K562 (cell line): ENCODE results near the gene NAV2. TPM values are rescaled to one million over a fixed set of nuclear protein-coding genes. Genes with fewer than 3 reads are reported as not detected.

Experiments
- ARID2 ChIP-seq: fragments of 450-650 bp; IDR thresholded peaks from 2 replicates; pipeline ENCODE4 v1.6.1; 2017; ENCODE audit warnings: antibody characterized with exemption, mild to moderate bottlenecking
- CC2D1A ChIP-seq: fragments of 450-650 bp; IDR thresholded peaks from 2 replicates; pipeline ENCODE4 v1.6.1; 2017; ENCODE audit warnings: mild to moderate bottlenecking
- ETV1 ChIP-seq: fragments of 450-650 bp; conservative IDR thresholded peaks from 2 replicates; pipeline ENCODE4 v1.6.1; 2016; ENCODE audit warnings: missing genetic modification characterization, control low read depth, low read depth, missing compliant biosample characterization
- GMEB1 ChIP-seq: fragments of 250-450 bp; sonication (Bioruptor Pico); IDR thresholded peaks from 2 replicates; pipeline ENCODE4 v1.4.0; 2020; ENCODE audit warnings: mild to moderate bottlenecking
- JUND ChIP-seq, 2 experiments: IDR thresholded peaks; 2 replicates in 1 of 2; 3 replicates in 1 of 2; pipeline ENCODE4 v1.6.1; 2011; ENCODE audit warnings: borderline replicate concordance in 2 of 2, low read depth in 2 of 2, low read length in 2 of 2, improper control_type of control experiment in 1 of 2, missing biosample characterization in 1 of 2, missing genetic modification characterization in 1 of 2, missing genetic modification reagents in 1 of 2
- KLF13 ChIP-seq: fragments of 450-650 bp; IDR thresholded peaks from 2 replicates; pipeline ENCODE4 v1.6.1; 2016; ENCODE audit warnings: missing genetic modification characterization, low read depth, mild to moderate bottlenecking, missing compliant biosample characterization, moderate library complexity, borderline replicate concordance
- RCOR1 ChIP-seq, 2 experiments: IDR thresholded peaks; 2 replicates each; pipeline ENCODE4 v1.6.1; 2012; ENCODE audit warnings: low read depth in 2 of 2, low read length in 2 of 2, borderline replicate concordance in 1 of 2, improper control_type of control experiment in 1 of 2
- SIN3A ChIP-seq, 2 experiments: fragments of 150-350 bp in 1 of 2; IDR thresholded peaks; 2 replicates each; pipeline ENCODE4 v1.6.1; 2011 to 2016; ENCODE audit warnings: borderline replicate concordance in 2 of 2, low read depth in 2 of 2, low read length in 2 of 2, mild to moderate bottlenecking in 2 of 2, moderate library complexity in 2 of 2; ENCODE audit not compliant: control insufficient read depth in 1 of 2
- ZNF121 ChIP-seq: sonication (generic); formaldehyde crosslinking; conservative IDR thresholded peaks from 2 replicates; pipeline ENCODE4 v1.8.0; 2022; ENCODE audit warnings: missing genetic modification reagents
- ZNF445 ChIP-seq: fragments of 250-450 bp; sonication (Bioruptor Pico); IDR thresholded peaks from 2 replicates; pipeline ENCODE4 v1.4.0; 2020; ENCODE audit warnings: low read depth, mild to moderate bottlenecking, moderate library complexity
- ZNF57 ChIP-seq: fragments of 450-650 bp; formaldehyde crosslinking; IDR thresholded peaks from 2 replicates; pipeline ENCODE4 v1.4.0; 2020; ENCODE audit warnings: mild to moderate bottlenecking, moderate library complexity
- polyA plus RNA-seq, 8 experiments: library from polyadenylated mRNA; depleted of rRNA in 4 of 8; stranded (reverse) in 5 of 8; unstranded in 3 of 8; fragments of >200 nt; fragmentation: Nextera tagmentation in 2 of 8; fragmentation: Illumina TruSeq in 1 of 8; extraction: Ambion mirVana in 2 of 8; extraction: Trizol in 1 of 8; gene quantifications; 2 replicates each; pipeline versions ENCODE4 v1.2.1 to v1.2.3, GENCODE V29; 2011 to 2014; ENCODE audit warnings: inconsistent platforms in 1 of 8, missing spikeins in 1 of 8
- total RNA-seq, 7 experiments: library from RNA; depleted of rRNA in 6 of 7; stranded (reverse); fragments of >200 nt in 6 of 7; fragmentation: Illumina TruSeq in 2 of 7; extraction: Trizol in 2 of 7; gene quantifications; 2 replicates each; pipeline versions ENCODE4 v1.2.1 to v1.2.3, GENCODE V29; 2011 to 2021; ENCODE audit warnings: low replicate concordance in 1 of 7
- TF ChIP-seq, protein P1 (sequence below), 2 experiments: fragments of 450-650 bp; formaldehyde crosslinking in 1 of 2; IDR thresholded peaks; 2 replicates each; pipeline versions ENCODE4 v1.4.0 to v1.6.1; 2014 to 2020; ENCODE audit warnings: mild to moderate bottlenecking in 2 of 2, borderline replicate concordance in 1 of 2, low read depth in 1 of 2
- TF ChIP-seq, protein P2 (sequence below): fragments of 250-450 bp; sonication (Bioruptor Pico); IDR thresholded peaks from 2 replicates; pipeline ENCODE4 v1.5.0; 2021; ENCODE audit warnings: mild to moderate bottlenecking, borderline replicate concordance

The NAV2 gene
- total and polyA plus RNA-seq, 9 of the 15 experiments (the other 6 are each of a cell fraction or from before 2014, with no cell fraction given): 0.03 to 0.35 (median 0.05) TPM

DNA sequence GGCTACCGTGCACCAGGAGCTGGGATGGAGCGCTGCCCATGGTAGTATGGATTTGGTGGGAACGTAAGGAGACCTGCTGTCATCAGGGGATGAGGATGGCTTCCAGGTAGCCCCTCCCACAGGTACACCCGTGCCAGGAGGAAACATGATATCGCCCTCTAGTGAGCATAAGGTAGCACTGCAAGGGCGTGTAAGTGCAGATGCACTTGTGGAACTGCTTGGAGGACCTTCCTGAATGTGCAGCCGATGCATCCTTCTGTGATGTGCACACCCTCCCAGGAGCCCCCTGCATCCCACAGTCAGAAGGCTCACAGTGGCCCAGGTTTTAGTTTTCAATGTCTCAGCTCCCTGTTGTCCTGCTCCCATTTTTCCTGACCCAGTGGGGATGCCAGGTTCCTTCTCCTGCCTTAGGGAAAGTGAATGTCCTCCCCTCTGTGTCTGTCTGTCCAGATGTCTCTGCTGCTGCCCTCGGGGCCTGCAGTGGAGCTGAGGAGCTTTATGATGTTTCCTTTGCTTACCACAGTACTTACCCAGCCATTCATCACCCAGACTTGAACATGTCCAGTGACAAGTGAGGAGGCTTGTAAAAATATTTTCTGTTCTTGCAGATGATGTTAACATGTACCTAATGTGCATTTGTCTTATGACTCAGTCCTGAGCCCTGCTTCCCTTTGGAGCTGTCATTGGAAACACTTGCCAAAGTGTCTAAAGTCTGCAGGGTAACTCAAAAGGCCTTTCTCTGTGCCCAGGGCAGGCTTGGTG, 398.5 kb downstream of the NAV2 start (continued):
- TF ChIP-seq GMEB1 (CRISPR knock-in tag) (no peak), ARID2 (peak; percentile 72; the same call in 1 of the 2 replicates), ZNF121 (no peak), SIN3A (IDR thresholded peaks at IDR 0.05; ENCODE audit: borderline replicate concordance in 2 of 2, control insufficient read depth in 1 of 2, low read depth in 2 of 2, low read length in 2 of 2) (no peak), ZNF445 (CRISPR knock-in tag) (no peak), CC2D1A (peak; percentile 71; the same call in 1 of the 2 replicates), ETV1 (tag) (no peak), ZNF57 (CRISPR knock-in tag) (no peak), KLF13 (0 out of 2 replicates have a peak, but pooled peaks have one; percentile 22), JUND (IDR thresholded peaks at IDR 0.05; ENCODE audit: borderline replicate concordance, low read depth, low read length) (no peak), JUND (tag; IDR thresholded peaks at IDR 0.05; ENCODE audit: borderline replicate concordance, low read depth, low read length) (peak; percentile 67; the same call in 1 of the 3 replicates), RCOR1 (IDR thresholded peaks at IDR 0.05; ENCODE audit: borderline replicate concordance in 1 of 2, low read depth in 2 of 2, low read length in 2 of 2) (peak in 1 of 2 experiments; percentile 69; a peak in 2 of 4 replicates)
- TF ChIP-seq, protein P1, sequence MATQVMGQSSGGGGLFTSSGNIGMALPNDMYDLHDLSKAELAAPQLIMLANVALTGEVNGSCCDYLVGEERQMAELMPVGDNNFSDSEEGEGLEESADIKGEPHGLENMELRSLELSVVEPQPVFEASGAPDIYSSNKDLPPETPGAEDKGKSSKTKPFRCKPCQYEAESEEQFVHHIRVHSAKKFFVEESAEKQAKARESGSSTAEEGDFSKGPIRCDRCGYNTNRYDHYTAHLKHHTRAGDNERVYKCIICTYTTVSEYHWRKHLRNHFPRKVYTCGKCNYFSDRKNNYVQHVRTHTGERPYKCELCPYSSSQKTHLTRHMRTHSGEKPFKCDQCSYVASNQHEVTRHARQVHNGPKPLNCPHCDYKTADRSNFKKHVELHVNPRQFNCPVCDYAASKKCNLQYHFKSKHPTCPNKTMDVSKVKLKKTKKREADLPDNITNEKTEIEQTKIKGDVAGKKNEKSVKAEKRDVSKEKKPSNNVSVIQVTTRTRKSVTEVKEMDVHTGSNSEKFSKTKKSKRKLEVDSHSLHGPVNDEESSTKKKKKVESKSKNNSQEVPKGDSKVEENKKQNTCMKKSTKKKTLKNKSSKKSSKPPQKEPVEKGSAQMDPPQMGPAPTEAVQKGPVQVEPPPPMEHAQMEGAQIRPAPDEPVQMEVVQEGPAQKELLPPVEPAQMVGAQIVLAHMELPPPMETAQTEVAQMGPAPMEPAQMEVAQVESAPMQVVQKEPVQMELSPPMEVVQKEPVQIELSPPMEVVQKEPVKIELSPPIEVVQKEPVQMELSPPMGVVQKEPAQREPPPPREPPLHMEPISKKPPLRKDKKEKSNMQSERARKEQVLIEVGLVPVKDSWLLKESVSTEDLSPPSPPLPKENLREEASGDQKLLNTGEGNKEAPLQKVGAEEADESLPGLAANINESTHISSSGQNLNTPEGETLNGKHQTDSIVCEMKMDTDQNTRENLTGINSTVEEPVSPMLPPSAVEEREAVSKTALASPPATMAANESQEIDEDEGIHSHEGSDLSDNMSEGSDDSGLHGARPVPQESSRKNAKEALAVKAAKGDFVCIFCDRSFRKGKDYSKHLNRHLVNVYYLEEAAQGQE (IDR thresholded peaks at IDR 0.05; ENCODE audit: borderline replicate concordance): peak; percentile 89
- TF ChIP-seq, protein P1 (CRISPR knock-in tag; IDR thresholded peaks at IDR 0.05; ENCODE audit: low read depth): no peak
- TF ChIP-seq, protein P2, sequence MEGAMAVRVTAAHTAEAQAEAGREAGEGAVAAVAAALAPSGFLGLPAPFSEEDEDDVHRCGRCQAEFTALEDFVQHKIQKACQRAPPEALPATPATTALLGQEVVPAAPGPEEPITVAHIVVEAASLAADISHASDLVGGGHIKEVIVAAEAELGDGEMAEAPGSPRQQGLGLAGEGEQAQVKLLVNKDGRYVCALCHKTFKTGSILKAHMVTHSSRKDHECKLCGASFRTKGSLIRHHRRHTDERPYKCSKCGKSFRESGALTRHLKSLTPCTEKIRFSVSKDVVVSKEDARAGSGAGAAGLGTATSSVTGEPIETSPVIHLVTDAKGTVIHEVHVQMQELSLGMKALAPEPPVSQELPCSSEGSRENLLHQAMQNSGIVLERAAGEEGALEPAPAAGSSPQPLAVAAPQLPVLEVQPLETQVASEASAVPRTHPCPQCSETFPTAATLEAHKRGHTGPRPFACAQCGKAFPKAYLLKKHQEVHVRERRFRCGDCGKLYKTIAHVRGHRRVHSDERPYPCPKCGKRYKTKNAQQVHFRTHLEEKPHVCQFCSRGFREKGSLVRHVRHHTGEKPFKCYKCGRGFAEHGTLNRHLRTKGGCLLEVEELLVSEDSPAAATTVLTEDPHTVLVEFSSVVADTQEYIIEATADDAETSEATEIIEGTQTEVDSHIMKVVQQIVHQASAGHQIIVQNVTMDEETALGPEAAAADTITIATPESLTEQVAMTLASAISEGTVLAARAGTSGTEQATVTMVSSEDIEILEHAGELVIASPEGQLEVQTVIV (CRISPR knock-in tag): no peak
